Neutrophil (primary cell): Measurements from ENCODE around the gene CABCOCO1.

Experiments used
- H3K27ac ChIP-seq: fragments of 200-600 bp; sonication (generic); 2 replicates; pipeline ENCODE4 v1.5.1; 2016; ENCODE audit warnings: mild to moderate bottlenecking, moderate library complexity
- H3K27me3 ChIP-seq: fragments of 200-600 bp; sonication (generic); 2 replicates; pipeline ENCODE4 v1.6.0; 2016; ENCODE audit warnings: mild to moderate bottlenecking
- H3K36me3 ChIP-seq: fragments of 200-600 bp; sonication (generic); 2 replicates; pipeline ENCODE4 v1.5.1; 2017
- H3K4me1 ChIP-seq, 2 experiments: fragments of 200-600 bp in 1 of 2; sonication (generic) in 1 of 2; 1 replicate in 1 of 2; 2 replicates in 1 of 2; pipeline versions ENCODE4 v1.5.1 to v1.6.1; 2013 to 2016; ENCODE audit warnings: low read depth in 1 of 2, low read length in 1 of 2, mild to moderate bottlenecking in 1 of 2, moderate library complexity in 1 of 2; ENCODE audit not compliant: control insufficient read depth in 1 of 2, insufficient read depth in 1 of 2
- H3K4me3 ChIP-seq, 2 experiments: fragments of 200-600 bp in 1 of 2; sonication (generic) in 1 of 2; 1 replicate in 1 of 2; 2 replicates in 1 of 2; pipeline ENCODE4 v1.5.1; 2013 to 2016; ENCODE audit warnings: low read depth in 1 of 2, low read length in 1 of 2, mild to moderate bottlenecking in 1 of 2, moderate library complexity in 1 of 2
- H3K9me3 ChIP-seq: fragments of 200-600 bp; sonication (generic); 2 replicates; pipeline ENCODE4 v1.5.1; 2016
- CTCF ChIP-seq: fragments of 200-600 bp; sonication (generic); IDR thresholded peaks from 2 replicates; pipeline ENCODE4 v1.5.1; 2016; ENCODE audit warnings: antibody characterized with exemption

CABCOCO1 gene

DNA sequence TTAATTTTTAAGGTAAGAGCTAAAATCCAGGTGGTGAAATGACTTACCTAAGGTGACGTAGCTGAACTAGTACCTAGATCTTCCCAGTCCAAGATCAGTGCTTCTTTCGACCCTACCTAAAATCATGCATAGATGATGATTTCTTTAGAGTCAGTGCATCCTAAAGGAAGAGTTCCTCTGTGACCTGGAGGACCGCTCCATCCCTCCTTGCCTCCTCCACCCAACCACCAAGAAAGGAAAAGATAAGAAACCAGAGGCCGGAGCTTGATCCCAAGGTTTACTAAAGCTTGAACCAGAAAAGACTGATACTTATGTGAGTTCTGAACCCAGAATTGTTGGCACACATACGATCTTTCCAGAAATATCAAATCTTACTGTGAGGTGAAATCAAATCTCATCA lies 101.8 kb downstream of the CABCOCO1 start:
- no peaks in the 10 kb centered on the region for H3K4me1 ChIP-seq
- no peak for TF ChIP-seq CTCF
- H3K36me3 ChIP-seq = no peaks in the 10 kb centered on the region
- no peak overlapping the region for H3K27ac ChIP-seq
- H3K4me3 ChIP-seq = no peak overlapping the region
- no peaks in the 10 kb centered on the region for H3K27me3 ChIP-seq
- no peaks in the 10 kb centered on the region for H3K9me3 ChIP-seq

DNA sequence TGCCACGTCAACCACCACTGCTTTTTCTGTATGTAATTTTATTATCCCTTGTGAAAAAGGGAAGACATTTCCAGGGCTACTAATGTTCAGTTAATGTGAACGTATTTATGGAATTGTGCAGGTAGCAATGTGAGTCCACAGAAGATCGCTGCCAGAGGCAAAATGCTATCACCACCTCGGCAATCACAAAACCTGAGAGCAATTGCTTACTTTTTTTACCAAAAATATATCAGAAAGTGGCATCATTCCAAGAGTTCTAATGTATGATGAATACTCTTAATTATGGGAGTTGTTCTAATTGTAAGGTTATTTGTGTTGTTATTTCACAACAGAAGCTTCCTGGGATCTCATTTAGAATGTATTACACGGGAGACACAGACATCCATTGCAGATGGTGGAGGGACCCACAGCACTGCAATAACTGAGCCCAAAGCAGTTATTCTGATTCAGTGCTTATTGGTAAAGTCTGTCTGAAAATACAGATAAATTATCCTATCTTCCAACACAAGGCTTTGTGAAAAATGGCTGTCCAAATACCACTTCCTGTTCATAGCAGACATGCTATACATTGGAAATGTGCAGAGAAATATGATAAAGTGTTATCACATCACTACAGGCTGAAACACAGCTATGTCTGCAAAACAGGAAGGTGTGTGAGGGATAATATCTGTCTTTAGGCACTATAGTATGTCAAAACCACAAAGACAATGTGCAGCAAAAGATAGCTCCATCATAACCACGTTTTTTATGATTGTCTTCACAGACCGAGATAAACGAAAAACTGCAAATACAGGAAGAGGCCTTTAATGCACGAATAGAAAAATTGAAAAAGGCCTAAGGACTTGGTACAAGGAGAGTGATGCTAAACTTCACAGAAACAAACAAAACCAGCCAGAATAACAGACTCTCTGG lies 102.7 kb downstream of the CABCOCO1 start:
- no peak overlapping the region for H3K27ac ChIP-seq
- no peak for TF ChIP-seq CTCF
- H3K27me3 ChIP-seq = no peaks in the 10 kb centered on the region
- H3K9me3 ChIP-seq = no peaks in the 10 kb centered on the region
- H3K4me3 ChIP-seq = no peak overlapping the region
- no peaks in the 10 kb centered on the region for H3K36me3 ChIP-seq
- H3K4me1 ChIP-seq = no peaks in the 10 kb centered on the region

- Histone ChIP-seq H3K9me3 (no peaks in the 10 kb centered on the region), H3K27me3 (no peaks in the 10 kb centered on the region), H3K4me1 (no peaks in the 10 kb centered on the region), H3K4me3 (no peak overlapping the region), H3K36me3 (no peaks in the 10 kb centered on the region), H3K27ac (no peak overlapping the region)
- TF ChIP-seq CTCF = no peak
Measured at GRCh38 chr10:61766927-61767326, 104.2 kb downstream of the CABCOCO1 start.

- no peak overlapping the region for H3K27ac ChIP-seq
- no peak overlapping the region for H3K4me3 ChIP-seq
- H3K36me3 ChIP-seq = no peaks in the 10 kb centered on the region
- H3K4me1 ChIP-seq = no peaks in the 10 kb centered on the region
- no peak for TF ChIP-seq CTCF
- H3K27me3 ChIP-seq = no peaks in the 10 kb centered on the region
- H3K9me3 ChIP-seq = no peaks in the 10 kb centered on the region
Measured at GRCh38 chr10:61774031-61774430, 111.3 kb downstream of the CABCOCO1 start.

- TF ChIP-seq CTCF = no peak
- H3K4me1 ChIP-seq = no peaks in the 10 kb centered on the region
- no peak overlapping the region for H3K4me3 ChIP-seq
- no peak overlapping the region for H3K27ac ChIP-seq
- no peaks in the 10 kb centered on the region for H3K27me3 ChIP-seq
- no peaks in the 10 kb centered on the region for H3K36me3 ChIP-seq
- no peaks in the 10 kb centered on the region for H3K9me3 ChIP-seq
Measured at GRCh38 chr10:61775111-61775510, 112.4 kb downstream of the CABCOCO1 start.
